Neural progenitor cell (in vitro differentiated cells): ENCODE data around the gene PRR30.

Experiments used
- EZH2 ChIP-seq: fragments of 200-600 bp; sonication (generic); IDR thresholded peaks from 2 replicates; pipeline ENCODE4 v1.6.1; 2017; ENCODE audit warnings: antibody characterized with exemption, mild to moderate bottlenecking, moderate library complexity
- EZH2phosphoT487 ChIP-seq: fragments of 200-600 bp; sonication (generic); IDR thresholded peaks from 2 replicates; pipeline ENCODE4 v1.6.1; 2017; ENCODE audit warnings: antibody characterized with exemption
- TF ChIP-seq, protein P1 (sequence below): fragments of 200-600 bp; sonication (generic); IDR thresholded peaks from 2 replicates; pipeline ENCODE4 v1.5.1; 2017; ENCODE audit warnings: antibody characterized with exemption, mild to moderate bottlenecking

DNA sequence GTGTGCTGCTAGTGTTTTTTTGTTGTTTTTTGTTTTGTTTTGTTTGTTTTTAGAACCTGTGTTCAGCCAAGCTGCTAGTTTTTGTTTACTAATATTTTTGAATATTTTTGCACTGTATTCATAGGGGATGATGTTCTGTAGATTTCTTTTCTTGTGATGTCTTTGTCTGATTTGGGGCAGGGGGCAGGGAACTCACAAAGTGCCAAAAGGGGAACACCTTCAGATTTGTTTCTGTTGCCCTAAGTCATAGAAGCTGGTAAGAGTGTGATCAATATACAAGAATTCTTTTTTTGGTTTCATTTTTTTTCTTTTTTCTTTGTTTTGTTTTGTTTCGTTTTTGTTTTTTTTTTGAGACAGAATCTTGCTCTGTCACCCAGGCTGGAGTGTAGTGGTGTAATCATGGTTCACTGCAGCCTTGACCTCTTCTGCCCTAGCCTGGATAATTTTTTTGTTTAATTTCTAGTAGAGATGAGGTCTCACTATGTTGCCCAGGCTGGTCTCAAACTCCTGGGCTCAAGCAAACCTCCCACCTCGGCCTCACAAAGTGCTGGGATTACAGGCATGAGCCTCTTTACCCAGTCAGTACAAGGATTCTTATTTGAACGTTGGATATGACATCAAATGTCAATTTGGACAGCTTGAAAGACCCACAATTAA, 40.3 kb upstream of the PRR30 start:
- TF ChIP-seq, protein P1, sequence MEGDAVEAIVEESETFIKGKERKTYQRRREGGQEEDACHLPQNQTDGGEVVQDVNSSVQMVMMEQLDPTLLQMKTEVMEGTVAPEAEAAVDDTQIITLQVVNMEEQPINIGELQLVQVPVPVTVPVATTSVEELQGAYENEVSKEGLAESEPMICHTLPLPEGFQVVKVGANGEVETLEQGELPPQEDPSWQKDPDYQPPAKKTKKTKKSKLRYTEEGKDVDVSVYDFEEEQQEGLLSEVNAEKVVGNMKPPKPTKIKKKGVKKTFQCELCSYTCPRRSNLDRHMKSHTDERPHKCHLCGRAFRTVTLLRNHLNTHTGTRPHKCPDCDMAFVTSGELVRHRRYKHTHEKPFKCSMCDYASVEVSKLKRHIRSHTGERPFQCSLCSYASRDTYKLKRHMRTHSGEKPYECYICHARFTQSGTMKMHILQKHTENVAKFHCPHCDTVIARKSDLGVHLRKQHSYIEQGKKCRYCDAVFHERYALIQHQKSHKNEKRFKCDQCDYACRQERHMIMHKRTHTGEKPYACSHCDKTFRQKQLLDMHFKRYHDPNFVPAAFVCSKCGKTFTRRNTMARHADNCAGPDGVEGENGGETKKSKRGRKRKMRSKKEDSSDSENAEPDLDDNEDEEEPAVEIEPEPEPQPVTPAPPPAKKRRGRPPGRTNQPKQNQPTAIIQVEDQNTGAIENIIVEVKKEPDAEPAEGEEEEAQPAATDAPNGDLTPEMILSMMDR = no peak
- TF ChIP-seq EZH2 (no peak), EZH2phosphoT487 (no peak)
